Stimulated activated CD4-positive, alpha-beta T cell treated with anti-CD3 and anti-CD28 coated beads, Interleukin-1b, Interleukin-23, amount 100 ng/mL, for 48 hours (primary cell): ENCODE measurements around the gene RAB34.

Experiments
- DNase-seq: peaks from one replicate; pipeline ENCODE4 v3.0.0-alpha.2; 2020

RAB34 gene

GRCh38 chr17:28710861-28711722 is 6.6 kb downstream of the RAB34 start:
- DNase-seq, result peak; percentile 89

- DNase-seq, result no peak
Measured at GRCh38 chr17:28707339-28707720, 10.3 kb downstream of the RAB34 start.

DNA sequence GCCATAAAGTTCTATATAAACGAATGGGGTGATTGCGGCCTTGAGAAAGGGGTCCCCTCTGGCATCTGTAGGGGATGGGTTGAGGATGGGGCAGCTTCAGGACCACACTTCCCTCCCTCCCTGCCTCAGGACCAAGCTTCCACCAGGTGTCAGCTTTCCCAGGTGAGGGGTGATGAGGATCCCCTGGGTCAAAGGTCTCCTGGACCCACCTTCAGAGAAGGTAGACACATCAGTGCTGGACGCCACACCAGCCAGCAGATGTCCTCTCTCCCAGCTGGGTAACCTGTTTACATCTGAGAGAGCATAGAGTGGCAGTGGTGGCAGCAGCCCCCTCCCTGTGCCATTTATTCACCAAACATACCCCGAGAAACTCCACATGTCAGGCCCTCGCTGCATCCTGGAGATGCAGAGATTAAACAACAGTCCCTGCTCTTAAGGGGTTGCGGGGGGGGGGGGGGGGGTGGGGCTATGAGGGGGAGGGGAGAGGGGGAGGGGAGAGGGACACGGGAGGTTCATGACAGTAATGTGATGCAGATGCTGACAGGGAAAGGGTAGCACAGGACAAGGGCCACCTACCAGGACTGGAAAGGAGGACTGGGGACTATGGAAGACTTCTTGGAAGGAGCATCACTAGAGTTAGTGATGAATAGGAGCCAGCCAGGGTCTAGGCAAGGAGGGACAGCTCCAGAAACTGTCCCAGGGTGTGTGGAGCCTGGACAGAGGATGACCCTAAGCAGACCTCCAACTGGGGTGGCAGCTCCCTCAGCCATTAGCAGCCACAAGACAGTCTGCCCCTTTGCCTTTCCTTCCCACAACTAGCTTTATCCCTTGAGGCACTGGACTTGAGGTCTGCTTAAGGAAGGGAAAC is 11.0 kb downstream of the RAB34 start:
- no peak for DNase-seq

DNA sequence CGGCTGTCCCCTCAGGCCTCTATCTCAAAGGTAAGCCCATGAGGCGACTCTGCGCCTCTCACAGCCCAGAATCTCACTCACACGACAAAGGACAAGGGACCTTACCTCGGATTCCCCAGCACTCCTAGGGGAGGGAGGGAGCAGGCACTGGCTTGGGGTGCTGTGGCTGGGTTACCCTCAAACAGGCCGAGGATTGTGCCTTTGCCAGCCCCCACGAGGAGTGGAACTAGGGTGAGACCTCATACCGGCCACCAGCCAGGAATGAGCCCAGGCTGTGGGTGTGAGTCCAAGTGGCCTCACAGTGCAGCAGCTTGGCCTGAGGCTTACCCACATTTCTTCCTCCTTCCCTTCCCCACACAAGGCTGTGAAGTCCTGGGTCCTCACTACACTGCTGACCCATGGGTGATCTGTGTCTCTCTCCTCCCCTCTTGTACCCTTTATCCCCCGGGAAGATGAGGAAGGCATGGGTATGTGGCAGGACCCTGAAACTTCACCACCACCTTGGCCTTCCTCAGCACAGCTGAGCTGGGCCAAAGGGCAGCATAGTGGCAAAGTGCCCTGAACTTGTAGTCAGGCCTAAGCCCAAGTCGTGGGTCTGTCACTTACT is 11.8 kb downstream of the RAB34 start:
- DNase-seq, result no peak

DNA sequence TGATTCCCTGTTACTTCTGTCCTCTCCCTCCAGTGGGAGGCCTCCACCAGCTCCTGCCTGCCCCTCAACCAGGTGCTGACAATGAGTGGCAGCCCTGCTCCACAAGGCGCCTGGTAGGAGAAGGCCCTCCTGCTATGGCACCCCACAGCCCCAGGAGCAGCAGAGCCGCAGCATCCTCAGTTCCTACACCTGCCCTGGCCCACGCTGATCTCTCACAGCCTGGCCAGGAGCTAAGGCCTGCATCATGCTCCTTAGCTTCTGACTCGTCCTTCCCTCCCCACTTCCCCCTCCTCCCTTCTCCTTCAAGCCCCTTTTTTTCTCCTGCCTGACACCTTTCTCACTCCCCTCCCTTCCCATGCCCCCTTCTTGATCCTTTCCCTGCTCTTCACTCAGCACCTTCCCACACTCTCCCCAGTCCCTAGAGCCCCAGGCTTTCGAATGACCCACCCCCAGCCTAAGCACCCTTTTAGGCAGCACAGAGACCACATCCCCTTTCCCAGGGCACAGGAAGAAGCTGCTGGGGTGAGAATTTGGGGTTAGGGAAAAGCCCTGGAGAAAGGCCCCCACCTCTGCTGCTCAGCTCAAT is 12.5 kb downstream of the RAB34 start:
- DNase-seq, result no peak

DNA sequence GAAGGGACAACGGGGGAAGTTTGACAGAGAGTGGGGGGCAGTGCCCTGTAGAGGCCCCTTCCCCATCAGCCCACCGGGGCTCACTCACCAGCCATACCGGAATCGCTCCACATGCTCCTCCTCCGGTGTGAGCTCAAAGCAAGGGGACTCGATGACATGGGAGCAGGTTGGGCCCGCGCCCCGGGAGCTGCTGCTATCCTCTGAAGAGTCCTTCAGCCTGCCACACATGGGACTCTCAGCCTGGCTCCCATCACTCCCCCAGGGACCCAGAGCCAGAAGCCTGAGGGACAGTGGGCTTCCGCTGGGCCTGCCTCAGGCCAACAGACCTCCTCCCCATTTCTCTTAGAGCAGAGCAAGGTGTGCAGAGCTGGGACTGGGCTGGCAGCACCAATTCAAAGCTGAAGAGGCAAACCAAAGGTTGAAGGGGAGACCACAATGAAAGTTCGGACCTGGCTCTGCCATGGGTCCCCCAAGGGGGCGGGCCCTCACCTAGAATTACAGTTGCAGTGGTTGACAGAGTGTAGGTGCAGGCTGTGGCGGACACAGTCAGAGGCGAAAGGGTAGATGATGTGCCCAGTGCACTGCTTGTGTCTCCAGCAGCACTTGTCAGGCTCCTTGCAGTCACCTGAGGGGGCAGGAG is 13.3 kb downstream of the RAB34 start:
- no peak for DNase-seq

GRCh38 chr17:28703552-28704218 is 14.0 kb downstream of the RAB34 start:
- DNase-seq, result no peak

- DNase-seq, result no peak
Measured at GRCh38 chr17:28702752-28703150, 14.9 kb downstream of the RAB34 start.

- no peak for DNase-seq
Measured at GRCh38 chr17:28702026-28702751, 15.5 kb downstream of the RAB34 start.

- no peak for DNase-seq
Measured at GRCh38 chr17:28700830-28701492, 16.7 kb downstream of the RAB34 start.

DNA sequence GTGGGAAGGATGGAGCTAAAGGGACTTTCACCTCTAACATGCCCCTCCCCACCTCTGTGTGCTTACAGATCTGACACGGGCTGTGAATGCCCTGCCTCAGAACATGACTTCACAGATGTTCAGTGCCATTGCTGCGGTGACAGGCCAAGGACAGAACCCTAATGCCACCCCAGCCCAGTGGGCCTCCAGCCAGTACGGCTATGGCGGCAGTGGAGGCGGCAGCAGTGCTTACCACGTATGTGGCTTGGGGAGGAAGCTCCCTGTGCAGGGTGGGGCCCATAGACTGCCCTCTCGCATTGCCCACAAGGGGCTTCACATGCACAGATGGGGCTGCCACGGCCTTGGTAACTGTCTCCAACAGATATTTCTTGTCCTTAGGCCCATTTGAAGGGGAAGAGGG is 17.4 kb downstream of the RAB34 start:
- DNase-seq, result no peak

DNA sequence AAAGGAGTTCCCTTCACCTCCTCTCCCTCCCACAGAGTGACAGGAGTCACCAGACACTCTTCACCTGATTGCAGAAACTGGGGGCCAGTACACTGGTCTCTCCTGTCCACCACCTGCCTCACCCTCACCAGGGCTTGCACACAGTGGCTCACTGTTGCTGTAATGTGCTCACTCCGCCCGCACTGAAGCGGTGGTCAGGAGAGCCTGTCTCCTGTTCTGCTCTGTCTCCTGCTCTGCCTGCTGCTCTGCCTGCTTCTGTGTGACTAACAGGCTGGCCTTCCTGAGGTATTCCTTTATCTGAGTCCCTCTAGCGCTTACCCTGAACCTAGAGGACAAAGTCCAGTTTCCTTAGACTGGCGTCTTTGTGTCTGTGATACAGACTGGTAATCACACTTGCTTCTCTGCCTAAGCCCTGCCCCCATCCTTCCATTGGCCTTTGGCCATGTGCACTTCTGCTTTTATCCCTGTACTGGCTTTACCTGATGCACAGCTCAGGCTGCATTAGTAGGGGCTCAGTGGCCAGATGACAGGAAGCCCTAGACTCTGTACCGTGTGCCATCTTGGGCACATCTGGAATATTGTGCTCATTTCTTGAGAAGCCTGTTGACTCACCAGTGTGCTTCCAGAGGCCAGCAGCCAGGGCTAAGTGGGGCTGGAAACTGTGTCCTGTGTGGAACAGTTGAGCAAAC is 19.3 kb downstream of the RAB34 start:
- DNase-seq, result no peak

GRCh38 chr17:28693869-28694268 is 23.8 kb downstream of the RAB34 start:
- no peak for DNase-seq

DNA sequence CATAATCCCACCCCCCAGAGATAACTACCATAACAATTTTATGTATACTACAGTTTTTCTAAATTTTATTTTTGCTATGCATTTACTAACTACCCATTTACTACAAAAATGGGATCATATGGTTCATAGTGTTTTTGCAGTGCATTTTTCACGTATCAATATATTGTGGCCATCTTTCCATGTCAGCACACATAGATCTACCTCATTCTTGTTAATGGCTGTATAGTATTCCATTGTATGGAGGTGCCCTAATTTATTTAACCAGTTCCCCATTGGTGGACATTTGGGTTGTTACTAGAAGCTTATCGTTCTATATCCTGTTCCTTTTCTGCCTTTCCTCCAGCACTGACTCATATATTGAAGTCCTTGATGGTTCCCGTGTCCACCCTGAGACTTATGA is 28.7 kb downstream of the RAB34 start:
- DNase-seq, result no peak

- no peak for DNase-seq
Measured at GRCh38 chr17:28688481-28688880, 29.2 kb downstream of the RAB34 start.

GRCh38 chr17:28686296-28686695 is 31.4 kb downstream of the RAB34 start:
- no peak for DNase-seq

GRCh38 chr17:28685366-28685765 is 32.3 kb downstream of the RAB34 start:
- DNase-seq, result no peak

DNA sequence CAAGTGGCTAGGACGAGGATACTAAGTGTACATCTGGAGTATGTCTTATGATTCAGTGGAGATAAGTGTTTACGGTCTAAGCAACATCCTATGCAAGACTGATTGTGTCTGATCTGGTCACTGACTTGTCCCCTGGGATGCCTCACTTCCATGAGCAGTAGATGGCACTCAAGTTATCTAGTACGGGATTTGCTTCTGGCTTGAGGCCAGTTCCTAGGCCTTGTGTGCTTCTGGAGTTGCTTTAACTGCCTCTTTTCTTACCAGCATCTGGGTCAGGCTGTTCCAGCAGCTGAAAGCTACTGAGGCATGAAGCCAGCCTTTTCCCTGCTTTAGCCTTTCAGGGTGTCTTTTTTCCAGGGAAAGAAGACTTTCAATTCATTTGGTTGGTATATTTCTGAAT is 32.7 kb downstream of the RAB34 start:
- no peak for DNase-seq

DNA sequence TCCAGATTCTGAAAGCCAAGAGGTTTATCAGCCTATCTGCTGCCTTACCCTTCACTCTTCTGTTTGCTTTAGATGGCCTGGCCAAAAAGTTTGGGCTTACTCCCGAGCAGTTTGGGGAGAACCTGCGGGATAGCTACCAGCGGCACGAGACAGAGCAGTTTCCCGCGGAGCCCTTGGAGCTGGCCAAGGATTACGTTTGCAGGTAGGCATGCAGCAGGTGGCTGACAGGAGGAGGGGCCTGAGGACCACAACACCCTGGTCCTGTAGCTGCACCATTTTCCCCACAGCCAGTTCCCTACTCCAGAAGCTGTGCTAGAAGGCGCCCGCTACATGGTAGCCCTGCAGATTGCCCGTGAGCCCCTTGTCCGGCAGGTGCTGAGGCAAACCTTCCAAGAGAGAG is 35.0 kb downstream of the RAB34 start:
- DNase-seq, result no peak

DNA sequence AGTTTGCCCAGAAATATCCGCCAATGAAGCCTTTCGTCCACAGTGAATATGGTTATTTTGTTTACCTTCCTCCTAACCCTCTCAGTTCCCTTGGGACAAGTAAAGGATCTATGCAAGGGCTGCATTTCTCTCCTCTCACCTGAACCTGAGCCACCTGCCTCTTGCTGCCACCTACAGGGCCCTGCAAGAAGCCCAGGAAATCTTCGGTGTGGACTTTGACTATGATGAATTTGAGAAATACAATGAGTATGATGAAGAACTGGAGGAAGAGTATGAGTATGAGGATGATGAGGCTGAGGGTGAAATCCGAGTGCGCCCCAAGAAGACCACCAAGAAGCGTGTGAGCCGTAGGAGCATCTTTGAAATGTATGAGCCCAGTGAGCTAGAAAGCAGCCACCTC is 41.7 kb downstream of the RAB34 start:
- DNase-seq, result no peak
